Cardiac septum (tissue), 1 donor: ENCODE data around the gene PER3. TPM values are rescaled to one million over a fixed set of nuclear protein-coding genes. Genes with fewer than 3 reads are reported as not detected.

Source experiments
- total RNA-seq: library from RNA; stranded (reverse); fragmentation: NEBNext Ultra II Directional; extraction: Animal tissue kit (Norgen Biotek cat#: 25700); gene quantifications from one replicate; pipeline ENCODE4 v1.2.1, GENCODE V29; 2021
- donor health status: DM: no; HTN: no; CAD: no.

PER3 gene
- total RNA-seq, 1 donor from 2014 or later: 24.0 TPM

Other genes starting within 250 kb of the PER3 start
- gene VAMP3, start 13.0 kb upstream of the PER3 start, total RNA-seq: 78.1 TPM
- not detected for gene UTS2, start 68.8 kb downstream of the PER3 start, total RNA-seq
- 0.22 TPM for gene TNFRSF9, start 156.5 kb downstream of the PER3 start, total RNA-seq
- gene PARK7, start 177.4 kb downstream of the PER3 start, total RNA-seq: 316 TPM
- gene ERRFI1, start 242.0 kb downstream of the PER3 start, total RNA-seq: 8.2 TPM